HG03565 (cell line): Measurements from ENCODE around the gene DDX3X.
"Not testable (repeated sequence)": the region's sequence is repeated elsewhere in the genome, so short reads cannot be mapped to it uniquely, and the experiment has no call there.

Experiments
- ATAC-seq: cut with Tn5 transposase; IDR thresholded peaks from one replicate; pipeline ENCODE4 v1.9.1; 2021; ENCODE audit warnings: mild to moderate bottlenecking, moderate library complexity; ENCODE audit not compliant: unreplicated experiment

Gene DDX3X

DNA sequence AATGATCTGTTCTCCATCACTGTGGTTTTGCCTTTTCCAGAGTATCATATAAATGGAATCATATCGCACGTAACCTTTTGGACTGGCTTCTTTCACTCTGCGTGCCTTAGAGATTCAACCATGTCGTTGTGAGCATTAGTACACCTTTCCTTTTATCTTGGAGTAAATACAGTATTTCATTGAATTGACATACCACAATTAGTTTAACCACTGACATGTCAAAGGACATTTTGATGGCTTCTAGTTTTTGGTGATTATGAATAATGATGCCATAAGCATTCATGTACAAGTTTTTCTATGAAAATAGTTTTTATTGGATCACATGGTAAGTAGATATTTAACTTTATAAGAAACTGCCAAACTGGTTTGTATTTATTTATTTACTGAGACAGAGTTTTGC, 35.2 kb downstream of the DDX3X start:
- no peak for ATAC-seq

DNA sequence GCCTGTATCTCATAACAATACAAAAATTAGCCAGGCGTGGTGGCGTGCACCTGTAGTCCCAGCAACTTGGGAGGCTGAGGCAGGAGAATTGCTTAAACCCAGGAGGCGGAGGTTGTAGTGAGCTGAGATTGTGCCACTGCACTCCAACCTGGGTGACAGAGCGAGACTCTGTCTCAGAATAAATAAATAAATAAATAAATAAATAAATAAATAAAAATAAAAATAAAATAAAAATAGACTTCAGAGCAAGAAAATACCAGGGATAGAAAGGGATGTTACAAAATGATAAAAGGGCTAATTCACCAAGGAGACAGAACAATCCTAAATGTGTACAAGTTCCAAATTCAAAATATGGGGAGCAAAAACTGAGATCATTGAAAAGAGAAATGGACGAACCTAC, 37.6 kb downstream of the DDX3X start:
- not testable (repeated sequence) for ATAC-seq

DNA sequence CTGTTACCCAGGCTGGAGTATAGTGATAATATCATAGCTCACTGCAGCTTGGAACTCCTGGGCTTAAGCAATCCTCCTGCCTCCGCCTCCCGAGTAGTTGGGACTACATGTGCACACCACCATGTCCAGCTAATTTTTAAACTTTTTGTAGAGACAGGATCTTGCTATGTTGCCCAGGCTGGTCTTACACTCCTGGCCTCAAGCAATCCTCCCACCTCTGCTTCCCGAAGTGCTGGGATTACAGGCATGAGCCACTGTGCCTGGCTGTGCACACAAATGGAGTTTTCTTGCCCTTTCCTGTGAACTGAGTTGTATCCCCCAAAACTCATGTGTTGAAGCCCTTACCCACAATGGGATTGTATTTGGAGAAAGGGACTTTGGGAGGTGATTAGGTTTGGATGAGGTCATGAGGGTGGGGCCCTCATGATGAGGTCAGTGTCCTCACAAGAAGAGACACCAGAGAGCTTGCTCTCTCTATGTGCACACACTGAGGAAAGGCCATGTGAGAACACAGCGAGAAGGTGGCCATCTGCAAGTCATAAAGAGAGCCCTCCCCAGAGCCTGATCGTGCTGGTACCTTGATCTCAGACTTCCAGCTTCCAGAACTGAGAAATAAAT, 40.1 kb downstream of the DDX3X start:
- ATAC-seq = no peak

DNA sequence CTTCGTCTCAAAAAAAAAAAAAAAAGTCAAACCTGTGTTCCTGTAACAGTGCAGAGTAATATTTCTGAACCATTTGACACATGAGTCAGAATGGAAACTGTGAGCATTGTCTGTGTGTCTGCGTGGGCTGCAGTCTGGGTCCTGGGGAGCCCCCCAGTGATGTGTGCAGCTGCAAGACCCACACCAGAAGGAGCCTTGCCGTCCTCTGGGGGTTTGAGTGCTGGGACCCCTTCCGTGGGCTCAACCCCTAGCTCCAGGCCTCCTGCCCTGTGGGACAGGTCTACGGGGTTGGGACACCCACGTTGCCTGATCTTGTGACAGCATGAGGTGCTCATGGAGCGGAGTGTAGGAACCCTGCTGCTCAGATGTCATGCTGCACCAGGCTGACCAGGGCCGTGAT, 43.7 kb downstream of the DDX3X start:
- ATAC-seq = no peak

DNA sequence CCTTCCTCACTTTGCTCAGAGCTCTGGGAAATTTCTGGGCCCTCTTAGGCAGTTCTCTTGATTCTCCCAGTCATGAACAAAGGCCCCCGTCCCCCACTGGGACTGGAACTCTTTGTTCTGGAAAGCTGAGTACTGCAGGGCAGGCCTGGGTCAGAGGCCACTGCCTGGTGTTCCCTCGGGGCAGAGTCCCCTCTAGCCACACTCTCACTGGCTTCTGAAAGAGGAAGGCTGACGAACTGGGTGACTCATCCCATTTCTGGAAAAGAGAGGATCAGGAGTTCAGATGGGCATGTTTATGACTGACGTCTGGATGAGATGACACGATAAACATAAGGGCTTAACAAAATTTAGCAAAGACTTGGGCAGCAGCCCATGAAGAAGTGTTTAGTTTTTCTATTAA, 47.7 kb downstream of the DDX3X start:
- no peak for ATAC-seq

DNA sequence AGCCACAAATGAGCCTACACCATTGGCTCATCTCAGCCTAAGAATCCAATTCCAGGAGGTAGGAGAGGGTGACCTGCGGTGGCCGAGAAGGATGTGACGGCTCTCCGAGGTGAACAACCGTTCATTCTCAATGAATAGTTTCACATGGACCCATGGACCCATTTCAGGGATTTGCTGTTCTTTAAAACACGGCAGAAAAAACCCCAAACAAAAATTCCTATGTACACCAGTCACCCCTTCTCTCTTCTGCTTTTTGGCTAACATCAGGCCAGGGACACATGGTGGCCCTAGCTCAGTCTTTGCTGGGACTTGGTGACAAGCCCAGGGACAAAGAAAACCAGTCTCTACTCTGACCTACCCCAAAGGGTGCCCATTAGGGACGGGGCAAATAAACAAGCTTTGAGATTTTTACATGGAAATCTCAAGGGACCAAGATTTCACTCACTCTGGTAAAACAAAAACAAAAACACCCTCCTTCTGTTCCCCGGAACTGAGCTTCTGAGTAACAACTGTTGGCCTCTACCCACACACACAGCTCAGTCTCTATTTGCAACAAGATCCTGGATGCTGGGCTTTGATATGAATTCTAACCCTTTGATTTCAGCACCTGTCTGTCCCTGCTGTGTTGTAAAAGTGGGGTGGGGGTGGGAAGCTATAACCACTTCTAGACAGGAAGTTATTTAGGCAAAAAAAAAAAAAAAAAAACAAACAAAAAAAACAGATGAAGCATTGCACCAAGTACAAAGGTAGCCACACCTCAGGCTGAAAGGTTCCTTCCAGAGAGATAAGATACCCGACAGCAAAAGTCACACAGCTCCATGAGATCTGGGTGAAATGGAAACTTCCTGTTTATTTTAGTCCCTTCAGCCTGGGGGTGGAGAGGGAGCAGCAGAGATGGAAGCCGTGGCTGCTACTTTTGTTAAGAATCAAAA, 49.0 kb downstream of the DDX3X start:
- ATAC-seq = no peak

DNA sequence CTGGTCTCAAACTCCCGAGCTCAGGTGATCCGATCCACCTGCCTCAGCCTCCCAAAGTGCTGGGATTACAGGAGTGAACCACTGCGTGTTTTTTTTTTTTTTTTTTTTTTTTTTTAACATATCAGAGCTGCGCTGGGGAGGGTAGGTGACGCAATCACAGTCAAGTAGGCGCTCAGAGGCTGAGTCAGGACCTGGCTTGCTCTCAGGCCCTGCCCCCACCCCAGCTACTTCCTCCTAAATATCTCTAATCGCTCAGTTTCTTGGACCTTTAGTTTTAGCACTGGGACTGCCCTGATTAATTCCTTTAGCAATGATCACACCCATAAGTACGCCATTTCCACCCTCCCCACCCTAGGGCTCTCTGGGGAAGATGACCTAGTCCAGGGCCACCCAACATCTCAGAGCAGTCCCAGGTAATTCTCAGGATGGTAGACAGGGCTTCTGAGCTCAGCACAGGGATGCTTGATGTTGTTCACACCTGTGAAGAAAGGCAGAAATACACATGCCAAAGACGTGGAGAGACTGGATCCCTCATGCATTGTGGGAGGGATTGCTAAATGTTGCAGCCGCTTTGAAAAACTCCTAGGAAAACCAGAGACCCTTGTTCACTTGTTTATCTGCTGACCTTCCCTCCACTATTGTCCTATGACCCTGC, 50.2 kb downstream of the DDX3X start:
- no peak for ATAC-seq

DNA sequence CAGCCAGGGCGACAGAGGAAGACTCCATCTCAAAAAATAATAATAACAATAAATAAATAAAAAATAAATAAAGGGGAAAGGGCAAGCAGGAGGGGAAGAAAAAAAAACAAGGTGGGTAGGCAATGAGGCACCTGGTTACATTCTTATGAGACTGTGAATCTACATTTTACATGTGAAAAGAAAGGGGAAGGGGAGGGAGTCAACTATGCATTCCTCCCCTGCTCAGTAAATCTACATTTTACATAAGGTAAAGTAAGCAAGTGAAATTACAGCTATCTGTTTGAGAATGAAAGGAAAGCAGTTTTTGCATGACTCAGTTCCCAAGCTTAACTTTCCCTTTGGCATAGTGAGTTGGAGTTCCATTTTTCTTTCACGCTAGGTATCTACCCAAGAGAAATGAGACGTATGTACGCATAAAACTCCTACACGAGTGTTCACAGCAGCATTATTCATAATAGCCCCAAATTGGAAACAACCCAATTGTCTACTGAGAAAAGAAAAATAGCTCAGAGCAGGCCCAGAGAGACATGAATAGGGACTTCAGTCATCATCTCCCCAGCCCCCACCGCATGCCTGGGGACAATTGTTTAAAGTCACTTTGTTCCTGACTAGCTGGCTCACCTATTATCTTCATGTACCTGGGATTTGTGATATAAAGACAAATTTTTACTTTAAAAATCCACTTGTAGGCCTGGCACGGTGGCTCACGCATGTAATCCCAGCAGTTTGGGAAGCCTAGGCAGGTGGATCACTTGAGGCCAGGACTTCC, 52.4 kb downstream of the DDX3X start:
- no peak for ATAC-seq

DNA sequence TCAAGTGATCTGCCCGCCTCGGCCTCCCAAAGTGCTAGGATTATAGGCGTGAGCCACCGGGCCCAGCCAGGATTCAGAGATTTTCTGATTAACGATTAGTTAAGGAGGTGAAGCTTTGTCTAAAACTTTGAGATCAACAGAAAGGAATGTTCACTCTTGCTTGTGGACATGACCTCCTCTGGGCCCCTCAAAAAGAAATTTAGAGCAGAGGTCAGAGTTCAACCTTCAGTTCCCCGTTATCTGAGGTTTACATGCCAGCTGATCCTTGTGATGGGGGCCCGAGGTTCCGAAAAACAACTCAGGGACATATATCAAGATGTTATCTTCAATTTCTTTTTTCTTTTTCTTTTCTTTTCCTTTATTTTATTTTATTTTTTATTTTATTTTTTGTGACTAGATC, 54.6 kb downstream of the DDX3X start:
- ATAC-seq = no peak

DNA sequence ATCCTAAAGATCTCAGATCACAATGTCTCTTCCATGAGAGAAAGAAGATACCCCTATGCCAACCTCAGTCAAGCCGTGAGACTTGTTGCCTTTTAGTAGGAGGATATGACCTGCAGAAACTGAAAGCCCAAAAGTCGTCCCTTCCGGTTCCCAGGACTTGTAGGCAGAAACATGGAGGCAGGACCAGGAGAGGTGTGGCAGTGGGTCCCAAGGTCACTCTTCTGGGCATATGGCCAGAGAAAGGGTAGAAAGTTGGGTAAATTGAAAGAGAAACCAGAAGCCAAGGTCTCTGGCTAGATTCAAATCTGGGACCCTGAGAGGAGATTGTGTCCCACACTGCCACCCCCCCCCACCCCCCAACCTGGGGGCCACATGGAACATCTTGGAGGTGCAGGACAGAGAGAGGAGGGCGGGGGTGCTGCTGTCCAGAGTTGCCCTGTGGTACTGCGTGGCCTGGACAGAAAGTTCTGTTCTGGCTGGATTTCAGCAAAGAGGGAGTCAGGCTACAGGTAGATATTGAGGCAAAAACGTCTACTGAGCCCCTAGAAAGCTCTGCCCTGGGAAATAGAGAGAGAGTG, 55.4 kb downstream of the DDX3X start:
- no peak for ATAC-seq

DNA sequence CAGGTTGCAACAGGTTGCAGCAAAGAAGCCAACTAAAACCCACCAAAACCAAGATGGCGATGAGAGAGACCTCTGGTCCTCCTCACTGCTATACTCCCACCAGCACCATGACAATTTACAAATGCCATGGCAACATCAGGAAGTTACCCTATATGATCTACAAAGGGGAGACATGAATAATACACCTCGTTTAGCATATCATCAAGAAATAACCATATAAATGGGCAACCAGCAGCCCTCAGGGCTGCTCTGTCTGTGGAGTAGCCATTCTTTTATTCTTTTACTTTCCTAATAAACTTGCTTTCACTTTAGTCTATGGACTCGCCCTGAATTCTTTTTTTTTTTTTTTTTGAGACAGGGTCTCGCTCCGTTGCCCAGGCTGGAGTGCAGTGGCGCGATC, 56.6 kb downstream of the DDX3X start:
- not testable (repeated sequence) for ATAC-seq

DNA sequence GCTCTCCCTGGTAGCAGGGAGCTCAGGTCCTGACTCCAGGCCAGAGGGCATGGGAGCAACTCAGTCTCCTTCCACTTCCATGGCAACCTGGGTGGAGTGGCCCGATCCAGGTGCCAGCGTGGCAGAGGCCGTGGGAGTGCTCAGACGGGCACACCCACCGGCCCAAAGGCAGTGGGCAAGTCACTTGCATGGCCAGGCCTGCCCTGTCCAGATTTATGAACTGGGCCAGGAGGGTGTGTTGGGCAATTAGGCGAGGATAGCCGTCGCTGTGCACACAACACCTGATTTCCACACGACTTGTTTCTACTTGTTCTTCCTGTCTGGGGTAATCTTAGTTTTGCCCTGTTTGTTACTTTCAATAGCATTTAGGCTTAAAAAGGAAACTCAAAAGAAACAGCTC, 57.6 kb downstream of the DDX3X start:
- ATAC-seq = no peak

DNA sequence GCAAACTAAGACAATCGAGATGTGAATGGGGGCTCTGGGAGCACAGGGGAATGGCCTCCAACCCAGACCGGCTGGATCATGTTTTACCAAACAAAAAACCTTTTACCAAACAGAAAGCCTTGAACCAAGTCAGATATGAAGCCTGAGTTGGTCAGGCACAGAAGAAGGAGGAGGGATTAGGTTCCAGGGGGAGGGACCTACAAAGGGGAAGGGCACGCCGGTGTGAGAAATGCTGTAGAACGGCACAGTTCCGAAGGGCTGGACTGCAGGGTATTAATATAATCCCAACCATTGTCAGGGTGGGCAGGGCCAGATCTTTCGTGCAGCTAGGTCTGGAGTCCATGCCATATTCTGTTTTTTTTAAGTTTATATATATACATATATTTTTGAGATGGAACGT, 60.3 kb downstream of the DDX3X start:
- no peak for ATAC-seq

DNA sequence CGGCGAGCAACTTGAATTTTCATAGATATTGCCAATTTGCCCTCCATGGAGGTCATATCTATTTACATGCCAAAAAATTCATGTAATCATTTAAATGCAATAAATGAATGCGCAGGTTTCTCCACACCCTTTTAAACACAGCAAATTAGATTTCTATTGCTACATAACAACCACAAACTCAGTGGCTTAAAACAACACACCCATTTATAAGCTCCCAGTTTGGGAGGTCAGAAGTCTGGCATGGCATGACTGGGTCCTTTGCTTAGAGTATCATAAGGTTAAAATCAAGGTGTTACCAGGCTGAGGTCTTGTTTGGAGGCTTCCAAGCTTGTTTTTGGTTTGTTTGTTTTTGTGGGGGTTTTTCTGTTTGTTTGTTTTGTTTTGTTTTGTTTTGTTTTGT, 63.3 kb downstream of the DDX3X start:
- ATAC-seq = no peak

DNA sequence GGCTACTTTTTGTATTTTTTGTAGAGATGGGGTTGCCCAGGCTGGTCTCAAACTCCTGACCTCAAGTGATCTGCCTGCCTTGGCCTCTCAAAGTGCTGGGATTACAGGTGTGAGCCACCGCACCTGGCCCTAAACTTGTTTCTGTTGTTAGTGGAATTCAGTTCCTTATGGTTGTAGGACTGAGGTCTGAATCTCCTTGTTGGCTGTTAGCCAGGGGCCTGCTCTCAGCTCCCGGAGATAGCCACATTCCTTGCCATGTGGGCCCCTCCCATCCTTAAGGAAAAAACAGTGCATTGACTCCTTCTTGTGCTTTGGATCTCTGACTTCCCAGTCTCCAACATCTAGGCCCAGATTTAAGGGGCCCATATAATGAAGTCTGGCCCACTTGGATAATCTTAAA, 63.8 kb downstream of the DDX3X start:
- ATAC-seq = no peak

DNA sequence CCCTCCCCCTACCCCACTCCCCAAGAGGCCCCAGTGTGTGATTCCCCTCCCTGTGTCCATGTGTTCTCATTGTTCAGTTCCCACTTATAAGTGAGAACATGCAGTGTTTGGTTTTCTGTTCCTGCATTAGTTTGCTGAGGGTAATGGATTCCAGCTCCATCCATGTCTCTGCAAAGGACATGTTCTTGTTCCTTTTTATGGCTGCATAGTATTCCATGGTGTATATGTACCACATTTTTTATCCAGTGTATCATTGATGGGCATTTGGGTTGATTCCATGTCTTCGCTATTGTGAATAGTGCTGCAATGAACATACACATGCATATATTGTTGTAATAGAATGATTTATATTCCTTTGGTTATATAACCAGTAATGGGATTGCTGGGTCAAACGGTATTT, 68.6 kb downstream of the DDX3X start:
- not testable (repeated sequence) for ATAC-seq

DNA sequence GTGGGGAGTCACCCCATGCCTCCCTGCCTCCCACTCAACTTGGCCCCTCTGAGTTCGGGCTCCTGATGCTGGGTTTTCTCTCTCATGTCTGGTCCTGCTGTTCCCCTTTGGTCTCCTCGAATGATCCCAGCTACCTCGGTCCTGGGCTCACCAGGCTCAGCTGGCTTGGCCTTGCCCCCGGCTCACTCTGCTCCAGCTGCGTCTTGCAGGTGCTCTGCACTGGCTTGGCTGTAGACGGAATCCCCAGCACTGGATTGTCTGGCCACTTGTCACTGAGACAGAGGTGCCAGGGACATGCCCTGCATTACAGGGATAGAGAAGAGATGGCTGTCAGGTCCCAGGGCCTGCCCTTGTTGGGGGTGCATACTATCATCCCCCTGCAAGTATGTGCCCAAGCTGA, 71.6 kb downstream of the DDX3X start:
- no peak for ATAC-seq

DNA sequence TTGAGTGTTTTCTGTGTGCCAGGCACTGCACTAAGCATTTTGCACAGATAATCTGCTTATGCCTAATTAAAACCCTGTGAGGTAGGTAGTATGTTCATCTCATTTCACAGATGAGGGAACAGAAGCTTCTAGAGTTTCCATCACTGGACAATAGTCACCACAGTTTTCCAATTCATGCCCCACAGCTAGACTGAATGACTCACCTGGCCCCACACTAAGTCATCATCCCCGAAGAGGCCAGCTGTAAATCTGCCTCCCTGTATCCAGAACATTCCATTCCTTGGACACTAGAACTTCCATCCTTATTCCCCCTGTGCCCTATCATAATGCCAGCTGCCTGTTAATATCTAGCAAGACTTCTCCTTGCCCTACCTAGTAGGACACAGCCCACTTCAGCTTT, 72.2 kb downstream of the DDX3X start:
- no peak for ATAC-seq

DNA sequence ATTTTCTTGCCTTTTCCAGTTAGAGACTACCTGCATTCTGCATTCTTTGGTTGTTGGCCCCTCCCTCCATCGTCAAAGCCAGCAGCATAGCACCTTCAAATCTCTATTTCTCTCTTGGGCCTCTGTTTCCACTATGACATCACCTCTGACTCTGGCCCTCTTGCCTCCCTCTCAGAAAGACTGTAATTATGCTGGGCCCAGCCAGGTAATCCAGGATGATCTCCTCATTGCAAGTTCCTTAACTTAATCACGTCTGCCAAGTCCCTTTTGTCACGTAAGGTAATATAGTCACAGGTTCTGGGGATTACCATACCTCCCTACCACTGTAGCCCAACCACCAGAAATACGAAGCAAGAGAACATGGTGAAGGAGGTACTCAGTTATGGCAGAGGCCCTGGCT, 73.9 kb downstream of the DDX3X start:
- ATAC-seq = no peak

DNA sequence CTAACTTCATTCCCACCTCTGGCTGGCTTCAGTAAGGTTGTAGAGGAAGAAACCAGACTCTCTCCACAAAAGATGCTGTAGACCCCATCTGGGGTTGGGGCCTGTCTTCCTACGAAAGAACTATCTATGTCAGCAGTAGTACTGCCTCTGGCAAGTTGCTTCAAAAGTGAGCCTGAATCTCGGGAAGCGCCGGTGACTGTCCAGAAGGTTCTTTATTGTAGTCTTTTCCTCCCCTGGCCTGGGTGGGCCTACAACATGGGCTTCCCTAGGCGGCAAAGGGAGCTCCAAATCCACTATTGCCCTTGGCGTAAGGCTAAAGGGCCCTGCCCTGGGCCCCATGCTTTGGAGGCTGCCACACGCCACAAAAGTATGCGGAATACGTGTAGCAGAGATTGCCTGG, 74.6 kb downstream of the DDX3X start:
- no peak for ATAC-seq

DNA sequence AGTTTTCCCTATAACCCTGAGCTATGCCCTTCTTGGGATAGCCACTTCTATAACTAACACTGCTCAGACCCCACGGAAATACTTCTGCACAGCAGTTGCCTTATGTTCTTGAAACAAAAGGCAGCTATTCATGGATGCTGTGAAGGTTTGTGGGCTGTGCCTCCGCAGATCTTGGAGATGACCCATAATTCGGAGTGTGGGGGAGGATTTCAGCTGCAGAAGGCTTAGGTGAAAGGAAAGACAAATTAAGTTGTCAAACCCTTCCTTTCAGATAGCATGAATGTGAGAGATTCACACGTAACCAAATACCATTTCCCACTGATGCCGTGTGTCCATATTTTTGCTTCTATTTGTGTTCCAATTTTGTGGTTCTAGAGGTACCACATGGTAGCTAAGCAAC, 75.0 kb downstream of the DDX3X start:
- no peak for ATAC-seq
